ENCODE results near the gene SGTA.

SGTA gene

DNA sequence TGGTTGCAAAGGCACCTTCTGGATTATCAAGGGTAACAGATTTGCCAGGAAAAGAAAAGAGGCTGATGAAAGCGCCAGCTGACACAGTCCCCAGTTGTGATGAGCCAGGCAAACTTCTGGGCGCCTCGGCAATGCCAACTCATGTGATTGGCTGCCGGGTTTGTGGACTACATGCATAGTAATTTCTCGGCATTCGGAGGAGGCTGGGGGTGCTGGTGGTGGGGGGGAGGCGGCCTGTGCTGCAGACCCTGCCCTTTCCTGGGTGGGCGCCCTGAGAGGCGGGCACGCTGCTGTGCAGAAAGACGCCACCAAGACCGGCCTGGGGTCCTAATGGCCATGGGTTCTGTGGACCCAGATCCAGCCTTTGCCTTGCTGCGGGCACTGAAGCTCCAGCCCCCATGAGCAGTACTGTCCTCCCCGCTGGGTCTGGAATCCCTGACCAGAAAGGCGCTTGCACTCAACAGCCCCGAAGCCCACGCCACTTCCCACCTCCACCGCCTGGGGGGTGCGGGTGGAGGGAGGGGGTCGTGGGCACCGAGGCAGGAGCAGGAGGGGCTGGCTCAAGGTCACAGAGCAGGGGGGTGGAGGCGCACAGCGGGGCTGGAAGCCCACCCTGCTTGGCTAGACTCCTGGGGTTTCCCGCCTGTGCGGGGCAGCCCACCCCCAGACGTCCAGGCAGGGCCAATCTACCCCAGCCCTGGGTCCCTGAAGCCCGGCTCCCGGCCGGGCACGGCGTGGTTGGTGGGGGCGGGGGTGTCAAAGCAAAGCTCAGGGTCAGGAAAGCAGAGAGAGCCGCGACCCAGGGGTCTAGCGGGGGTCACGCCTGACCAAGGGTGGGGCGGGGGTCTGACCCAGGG is 62.9 kb downstream of the SGTA start:
- no peak overlapping the region for H3K27ac ChIP-seq (ENCODE audit: low read depth, low read length, poor library complexity, severe bottlenecking)
- H3K9ac ChIP-seq (ENCODE audit: low read length) = no peak overlapping the region
- H3K4me2 ChIP-seq (ENCODE audit: low read length) = no peak overlapping the region
- H3K9me3 ChIP-seq (ENCODE audit: low read length) = peaks cover 4% of the 10 kb centered on the region
- no peaks in the 10 kb centered on the region for H3K9me2 ChIP-seq (ENCODE audit: low read depth, low read length)
- H3K27me3 ChIP-seq (ENCODE audit: insufficient read depth, low read length) = peaks cover 5% of the 10 kb centered on the region; the same call in 1 of the 2 replicates
- H3K36me3 ChIP-seq (ENCODE audit: insufficient read depth, low read length) = no peaks in the 10 kb centered on the region; the same call in 1 of the 2 replicates
- TF ChIP-seq, protein P1, sequence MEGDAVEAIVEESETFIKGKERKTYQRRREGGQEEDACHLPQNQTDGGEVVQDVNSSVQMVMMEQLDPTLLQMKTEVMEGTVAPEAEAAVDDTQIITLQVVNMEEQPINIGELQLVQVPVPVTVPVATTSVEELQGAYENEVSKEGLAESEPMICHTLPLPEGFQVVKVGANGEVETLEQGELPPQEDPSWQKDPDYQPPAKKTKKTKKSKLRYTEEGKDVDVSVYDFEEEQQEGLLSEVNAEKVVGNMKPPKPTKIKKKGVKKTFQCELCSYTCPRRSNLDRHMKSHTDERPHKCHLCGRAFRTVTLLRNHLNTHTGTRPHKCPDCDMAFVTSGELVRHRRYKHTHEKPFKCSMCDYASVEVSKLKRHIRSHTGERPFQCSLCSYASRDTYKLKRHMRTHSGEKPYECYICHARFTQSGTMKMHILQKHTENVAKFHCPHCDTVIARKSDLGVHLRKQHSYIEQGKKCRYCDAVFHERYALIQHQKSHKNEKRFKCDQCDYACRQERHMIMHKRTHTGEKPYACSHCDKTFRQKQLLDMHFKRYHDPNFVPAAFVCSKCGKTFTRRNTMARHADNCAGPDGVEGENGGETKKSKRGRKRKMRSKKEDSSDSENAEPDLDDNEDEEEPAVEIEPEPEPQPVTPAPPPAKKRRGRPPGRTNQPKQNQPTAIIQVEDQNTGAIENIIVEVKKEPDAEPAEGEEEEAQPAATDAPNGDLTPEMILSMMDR (IDR thresholded peaks at IDR 0.05; ENCODE audit: low read length) = no peak
- no peak for TF ChIP-seq EZH2 (IDR thresholded peaks at IDR 0.05; ENCODE audit: borderline replicate concordance, low read length)
- no peaks in the 10 kb centered on the region for H3K79me2 ChIP-seq (ENCODE audit: insufficient read depth, low read length)
- no peak overlapping the region for H3K4me3 ChIP-seq (ENCODE audit: low read depth, low read length, poor library complexity, severe bottlenecking)
- no peaks in the 10 kb centered on the region for H4K20me1 ChIP-seq (ENCODE audit: insufficient read depth, low read length)
- no peaks in the 10 kb centered on the region for H3F3A ChIP-seq (ENCODE audit: insufficient read depth, low read length)
- H2AFZ ChIP-seq (ENCODE audit: low read length) = no peak overlapping the region
- H3K4me1 ChIP-seq (ENCODE audit: insufficient read depth, low read length, severe bottlenecking) = no peaks in the 10 kb centered on the region

DNA sequence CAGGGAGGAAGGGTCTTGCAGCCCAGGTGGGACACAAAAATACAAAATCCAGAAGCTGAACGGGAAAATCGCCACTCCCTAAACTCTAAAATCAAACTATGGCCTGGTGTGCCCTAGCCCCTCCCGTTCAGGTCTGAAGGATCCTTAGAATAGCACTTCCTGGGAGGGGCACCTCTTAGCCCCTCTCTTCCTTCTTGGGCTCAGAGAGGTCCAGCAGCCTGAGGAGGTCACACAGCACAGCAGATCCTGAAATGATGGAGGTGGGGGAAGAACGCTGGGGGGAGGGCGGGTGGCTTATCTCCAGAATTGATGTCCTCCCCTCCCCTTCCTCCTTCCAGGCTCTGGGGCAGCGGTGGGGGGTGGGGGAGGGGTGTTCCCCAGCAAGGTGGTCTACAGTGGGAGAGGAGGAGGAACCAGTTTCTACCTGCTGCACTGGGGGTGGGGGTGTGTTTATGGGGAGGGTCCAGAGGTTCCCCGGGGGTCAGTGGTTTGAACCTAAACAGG is 63.8 kb downstream of the SGTA start:
- Histone ChIP-seq H3F3A (ENCODE audit: insufficient read depth, low read length) (no peaks in the 10 kb centered on the region), H3K4me3 (ENCODE audit: low read depth, low read length, poor library complexity, severe bottlenecking) (no peak overlapping the region), H3K27ac (ENCODE audit: low read depth, low read length, poor library complexity, severe bottlenecking) (no peak overlapping the region), H4K20me1 (ENCODE audit: insufficient read depth, low read length) (no peaks in the 10 kb centered on the region), H3K9me3 (ENCODE audit: low read length) (peaks cover 4% of the 10 kb centered on the region), H3K9ac (ENCODE audit: low read length) (no peak overlapping the region), H3K27me3 (ENCODE audit: insufficient read depth, low read length) (peaks cover 7% of the 10 kb centered on the region; the same call in 1 of the 2 replicates), H3K79me2 (ENCODE audit: insufficient read depth, low read length) (no peaks in the 10 kb centered on the region), H3K4me1 (ENCODE audit: insufficient read depth, low read length, severe bottlenecking) (no peaks in the 10 kb centered on the region), H3K9me2 (ENCODE audit: low read depth, low read length) (no peaks in the 10 kb centered on the region), H3K4me2 (ENCODE audit: low read length) (no peak overlapping the region), H2AFZ (ENCODE audit: low read length) (no peak overlapping the region), H3K36me3 (ENCODE audit: insufficient read depth, low read length) (no peaks in the 10 kb centered on the region; the same call in 1 of the 2 replicates)
- TF ChIP-seq, protein P1 (IDR thresholded peaks at IDR 0.05; ENCODE audit: low read length) = no peak
- no peak for TF ChIP-seq EZH2 (IDR thresholded peaks at IDR 0.05; ENCODE audit: borderline replicate concordance, low read length)

DNA sequence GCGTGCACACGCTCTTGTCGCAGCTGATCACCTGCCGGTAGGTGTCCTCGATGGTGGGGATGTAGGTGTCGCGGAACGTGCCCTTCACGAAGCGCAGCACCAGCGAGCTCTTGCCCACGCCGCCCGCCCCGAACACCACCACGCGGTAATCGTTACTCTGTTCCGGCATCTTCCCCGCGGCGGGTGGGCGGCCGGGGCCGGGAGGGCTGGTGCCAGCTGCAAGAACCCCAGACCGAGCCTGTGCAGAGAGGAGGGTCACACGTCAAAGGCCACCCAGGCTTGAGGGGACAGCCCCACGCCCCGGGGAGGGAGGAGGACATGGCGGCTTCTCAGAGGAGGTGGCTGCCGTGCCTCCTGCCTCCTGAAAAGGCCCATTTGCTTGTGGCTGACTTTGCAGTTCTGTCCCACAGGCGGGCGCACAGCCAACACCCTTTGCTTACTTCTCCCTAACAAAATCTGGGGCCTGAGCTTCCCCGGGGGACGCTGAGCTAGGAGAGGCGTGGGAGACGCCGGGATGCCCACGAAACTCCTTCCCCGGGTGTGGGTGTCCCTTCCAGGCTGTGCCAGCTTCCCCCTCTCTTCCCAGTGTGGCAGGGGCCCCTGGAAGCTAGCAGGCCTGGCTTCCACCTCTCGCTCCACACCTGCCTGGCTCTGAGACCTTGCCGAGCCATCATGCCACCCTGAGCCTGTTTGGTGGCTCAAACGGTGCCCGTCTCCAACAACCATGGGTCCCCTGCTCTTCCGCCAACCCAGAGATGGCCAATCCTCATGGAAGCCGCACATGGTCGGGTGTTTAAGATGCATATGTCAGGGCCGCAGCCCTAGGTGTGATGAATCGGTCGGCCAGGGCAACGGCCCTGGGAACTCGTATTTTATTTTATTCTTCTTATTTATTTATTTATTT is 65.2 kb downstream of the SGTA start:
- H3K9me2 ChIP-seq (ENCODE audit: low read depth, low read length) = no peaks in the 10 kb centered on the region
- no peak overlapping the region for H3K4me2 ChIP-seq (ENCODE audit: low read length)
- H3K36me3 ChIP-seq (ENCODE audit: insufficient read depth, low read length) = no peaks in the 10 kb centered on the region; the same call in 1 of the 2 replicates
- H3K79me2 ChIP-seq (ENCODE audit: insufficient read depth, low read length) = no peaks in the 10 kb centered on the region
- no peak overlapping the region for H3K4me3 ChIP-seq (ENCODE audit: low read depth, low read length, poor library complexity, severe bottlenecking)
- H3K27me3 ChIP-seq (ENCODE audit: insufficient read depth, low read length) = peaks cover 7% of the 10 kb centered on the region; the same call in 1 of the 2 replicates
- H3K9me3 ChIP-seq (ENCODE audit: low read length) = peaks cover 4% of the 10 kb centered on the region
- H3K27ac ChIP-seq (ENCODE audit: low read depth, low read length, poor library complexity, severe bottlenecking) = no peak overlapping the region
- no peaks in the 10 kb centered on the region for H4K20me1 ChIP-seq (ENCODE audit: insufficient read depth, low read length)
- no peak overlapping the region for H2AFZ ChIP-seq (ENCODE audit: low read length)
- no peaks in the 10 kb centered on the region for H3F3A ChIP-seq (ENCODE audit: insufficient read depth, low read length)
- H3K9ac ChIP-seq (ENCODE audit: low read length) = no peak overlapping the region
- no peaks in the 10 kb centered on the region for H3K4me1 ChIP-seq (ENCODE audit: insufficient read depth, low read length, severe bottlenecking)
- TF ChIP-seq, protein P1 (IDR thresholded peaks at IDR 0.05; ENCODE audit: low read length) = no peak
- no peak for TF ChIP-seq EZH2 (IDR thresholded peaks at IDR 0.05; ENCODE audit: borderline replicate concordance, low read length)

Data from OCI-LY1 (cell line).